Stimulated activated CD4-positive, alpha-beta T cell treated with anti-CD3 and anti-CD28 coated beads, Interleukin-12 subunit alpha, Interleukin-12 subunit beta, amount 100 ng/mL, for 48 hours (primary cell): ENCODE results near the gene LIF.
A peak's percentile ranks its signal among the peaks of the same experiment; 100 is the strongest.
"Not testable (repeated sequence)": the region's sequence is repeated elsewhere in the genome, so short reads cannot be mapped to it uniquely, and the experiment has no call there.

ENCODE experiments used
- DNase-seq, 3 donors: peaks; one replicate each; pipeline ENCODE4 v3.0.0-alpha.2; 2020; ENCODE audit warnings: low read depth in 2 of 3, low spot score in 1 of 3

LIF gene

GRCh38 chr22:30227438-30228228, 18.9 kb downstream of the LIF start:
- no peak for DNase-seq

DNA sequence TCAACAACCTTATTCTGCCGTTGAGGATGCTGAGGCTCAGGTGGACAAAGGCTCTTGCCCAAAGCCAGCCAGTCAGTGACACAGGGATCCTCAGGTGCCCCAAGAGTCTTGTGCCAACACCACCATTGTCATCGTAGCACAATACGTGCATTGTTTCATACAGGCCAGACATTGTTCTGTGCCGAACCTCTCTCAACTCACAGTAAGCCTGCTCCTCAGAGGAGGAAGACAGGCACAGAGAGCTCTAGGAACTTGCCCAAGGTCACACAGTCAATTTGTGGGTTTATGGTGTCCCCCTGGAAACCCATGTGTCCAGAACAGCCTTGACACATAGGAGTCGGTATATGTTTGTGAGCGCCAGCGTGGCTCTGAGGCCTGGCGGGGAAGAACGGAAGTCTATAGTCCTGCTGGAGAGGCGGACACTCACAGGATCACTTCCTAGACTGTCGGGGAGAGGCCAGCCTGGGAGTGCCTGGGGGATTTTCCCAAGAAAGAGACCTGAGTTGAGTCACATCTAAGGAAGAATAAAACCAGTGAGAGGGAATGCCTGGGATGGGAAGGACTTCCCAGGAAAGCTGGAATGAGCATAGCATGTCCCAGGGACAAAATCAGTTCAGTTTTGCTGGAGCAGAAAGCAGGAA, 20.2 kb downstream of the LIF start:
- DNase-seq: no peak

DNA sequence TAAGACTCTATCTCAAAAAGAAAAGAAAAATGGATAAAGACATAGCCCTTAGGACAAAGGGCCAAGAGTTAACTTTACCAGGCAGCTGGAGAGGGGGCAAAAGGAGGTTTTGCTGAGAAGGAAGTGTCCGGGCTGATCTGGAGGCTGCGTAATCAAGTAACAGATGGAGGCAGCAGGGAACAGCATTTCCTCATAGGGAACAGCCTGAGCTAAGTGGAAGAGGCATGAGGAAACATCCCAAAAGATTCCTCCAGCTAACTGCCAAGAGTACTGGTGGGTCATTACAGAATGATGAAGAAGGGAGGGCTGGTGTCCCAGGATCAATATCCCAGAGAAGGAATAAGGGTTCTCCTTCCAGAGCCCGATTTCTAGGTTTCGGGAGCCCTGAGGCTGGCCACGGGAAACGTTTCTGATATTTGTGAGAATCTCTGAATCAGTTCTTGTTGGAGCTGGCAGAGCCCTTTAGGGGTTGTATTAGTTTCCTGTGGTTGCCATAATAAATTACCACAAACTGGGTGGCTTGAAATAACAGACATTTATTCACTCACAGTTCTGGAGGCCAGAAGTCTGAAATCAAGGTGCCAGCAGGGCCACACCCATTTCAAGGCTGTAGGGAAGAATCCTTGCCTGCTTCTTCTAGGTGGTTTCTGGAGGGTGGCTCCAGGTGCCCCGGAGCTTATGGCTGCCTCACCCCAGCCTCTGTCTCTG, 21.2 kb downstream of the LIF start:
- DNase-seq: no peak

DNA sequence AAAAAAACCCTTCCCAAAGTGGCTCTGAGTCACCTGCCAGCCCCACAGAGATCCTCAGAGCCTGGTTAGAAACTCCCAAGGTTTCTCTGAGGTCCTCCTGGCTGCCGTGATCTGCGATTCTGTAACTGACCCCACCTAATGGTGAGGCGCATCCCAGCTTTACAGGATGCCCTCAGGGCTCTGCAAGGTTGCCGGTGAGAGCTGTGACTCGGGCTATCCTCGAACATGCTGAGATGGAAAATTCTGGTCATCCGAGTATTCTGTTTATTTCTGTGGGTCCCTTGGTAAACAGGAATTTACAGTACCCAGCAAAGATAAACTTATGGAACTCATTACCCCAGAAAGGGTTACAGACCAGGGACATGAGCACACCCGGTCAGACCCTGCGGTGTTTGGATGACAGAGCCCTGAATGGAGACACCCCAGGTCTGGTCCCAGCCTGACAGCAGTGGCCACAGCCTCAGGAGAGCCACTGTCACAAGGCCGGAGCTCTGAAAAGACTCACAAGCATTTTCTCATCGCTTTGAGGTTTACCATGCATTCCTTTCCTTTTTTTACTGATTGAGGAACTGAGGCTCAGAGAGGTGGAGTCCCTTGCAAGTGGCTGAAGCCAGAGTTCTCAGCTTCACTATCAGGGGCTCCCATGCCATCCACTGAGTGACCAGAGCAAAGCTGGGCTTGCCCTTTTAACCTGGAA, 22.2 kb downstream of the LIF start:
- DNase-seq: no peak

DNA sequence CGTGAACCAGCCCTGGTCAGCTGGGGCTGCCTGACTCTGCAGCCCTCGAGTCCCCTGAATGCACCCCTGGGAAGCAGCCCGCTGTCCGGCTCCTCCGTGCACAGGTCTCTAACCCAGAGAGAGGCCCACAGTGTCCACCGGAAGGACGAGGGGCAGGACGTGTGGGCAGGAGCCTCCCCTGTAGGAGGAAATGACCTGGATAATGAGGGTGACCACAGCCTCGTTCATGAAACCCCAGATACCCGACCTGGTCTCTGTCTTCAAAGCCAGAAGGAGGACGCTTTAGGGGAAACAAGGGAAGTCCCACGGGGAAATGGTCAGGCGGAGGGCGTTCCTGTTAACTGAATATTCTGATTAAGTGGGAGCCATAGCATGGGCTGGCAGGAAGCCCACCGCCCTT, 23.3 kb downstream of the LIF start:
- DNase-seq: no peak

- DNase-seq: no peak
Observed at GRCh38 chr22:30222321-30222720, 24.2 kb downstream of the LIF start.

- DNase-seq: peak in 1 of 3 donors; percentile 23
Observed at GRCh38 chr22:30221121-30221992, 25.2 kb downstream of the LIF start.

DNA sequence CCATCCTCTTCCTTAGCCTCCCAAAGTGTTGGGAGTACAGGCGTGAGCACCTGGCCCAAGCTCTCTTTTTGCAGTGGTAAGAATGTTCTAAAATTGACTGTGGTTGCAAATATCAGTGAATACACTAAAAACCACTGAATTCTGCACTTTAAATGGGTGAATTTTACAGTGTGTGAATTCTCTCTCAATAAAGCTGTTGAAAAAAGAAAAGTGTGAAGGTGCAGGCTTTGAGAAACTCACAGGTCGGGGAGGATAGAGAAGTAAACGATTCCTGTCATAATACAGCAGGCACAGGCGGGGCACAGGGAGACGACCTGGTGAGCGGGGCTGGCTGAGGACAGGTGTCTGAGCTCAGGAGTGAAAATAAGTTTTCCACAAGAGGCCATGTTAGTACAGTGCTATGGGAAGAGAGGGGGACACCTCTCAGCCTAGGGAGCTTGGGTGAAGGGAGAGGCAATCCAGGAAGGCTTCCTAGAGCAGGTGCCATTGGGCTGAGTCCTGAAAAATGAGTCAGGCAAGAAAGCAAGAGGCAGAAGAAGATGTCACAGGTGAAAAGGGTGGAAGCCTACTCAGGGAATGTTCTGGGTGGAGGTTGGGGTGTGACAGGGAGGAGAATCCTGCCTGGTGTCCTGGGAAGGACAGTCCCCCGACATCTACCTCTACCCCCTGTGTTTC, 26.1 kb downstream of the LIF start:
- no peak for DNase-seq

GRCh38 chr22:30219668-30220278, 26.8 kb downstream of the LIF start:
- no peak for DNase-seq

DNA sequence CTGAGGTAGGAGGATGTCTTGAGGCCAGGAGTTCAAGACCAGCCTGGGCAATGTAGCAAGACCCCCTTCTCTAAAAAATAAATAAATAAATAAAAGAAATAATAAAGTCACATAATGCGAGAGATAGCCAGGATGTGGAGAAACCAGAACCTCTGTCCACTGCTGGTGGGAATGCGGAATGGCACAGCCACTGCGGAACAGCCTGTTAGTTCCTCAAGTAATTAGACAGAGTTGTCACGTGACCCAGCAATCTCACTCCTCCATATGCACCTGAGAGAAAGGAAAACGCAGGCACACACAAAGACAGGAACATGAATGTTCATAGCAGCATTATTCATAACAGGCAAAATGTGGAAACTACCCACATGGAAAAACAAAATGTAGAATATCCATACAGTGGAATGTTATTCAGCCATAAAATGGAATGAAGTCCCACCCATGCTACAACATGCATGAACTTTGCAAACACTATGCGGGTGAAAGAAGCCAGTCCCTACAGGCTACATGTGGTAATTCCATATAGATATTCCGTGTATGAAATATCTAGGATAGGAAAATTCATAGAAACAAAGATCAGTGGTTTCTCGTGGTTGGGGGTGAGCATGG, 27.4 kb downstream of the LIF start:
- no peak for DNase-seq

- DNase-seq: no peak
Observed at GRCh38 chr22:30217698-30218560, 28.6 kb downstream of the LIF start.

- no peak for DNase-seq
Observed at GRCh38 chr22:30216710-30217109, 29.8 kb downstream of the LIF start.

GRCh38 chr22:30216272-30216671, 30.3 kb downstream of the LIF start:
- not testable (repeated sequence) for DNase-seq

DNA sequence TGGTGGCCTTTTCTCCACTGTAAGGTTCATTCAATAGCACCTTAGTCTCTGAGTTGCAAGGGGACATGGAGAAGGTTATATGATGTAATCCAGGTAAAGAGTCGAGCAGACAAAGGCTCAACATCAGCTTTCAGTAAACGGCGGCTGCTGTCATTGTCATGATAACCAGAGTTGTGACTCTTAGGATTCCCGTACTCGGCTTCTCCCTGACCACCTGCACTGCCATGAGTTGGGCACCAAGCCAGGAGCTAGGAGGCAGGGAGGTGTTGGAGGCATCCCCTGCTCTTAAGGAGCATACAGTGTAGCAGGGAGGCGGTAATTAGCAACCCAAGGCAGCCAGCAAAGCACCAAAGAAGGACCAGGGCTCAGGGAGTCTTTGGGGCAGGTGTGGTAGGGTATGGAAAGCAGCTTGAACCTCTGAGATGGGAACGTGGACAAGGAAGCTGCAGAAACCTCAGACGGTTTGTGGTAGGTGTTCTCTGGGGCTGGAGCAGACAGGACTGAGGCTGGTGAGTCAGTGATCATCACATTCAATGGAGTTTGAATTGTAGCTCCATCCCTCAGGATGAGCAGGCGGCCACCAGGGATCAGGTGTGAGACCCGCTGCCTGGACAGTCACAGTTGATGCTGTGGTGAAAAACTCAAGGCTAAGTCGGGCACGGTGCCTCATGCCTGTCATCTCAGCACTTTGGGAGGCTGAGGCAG, 31.7 kb downstream of the LIF start:
- no peak for DNase-seq

- DNase-seq: no peak
Observed at GRCh38 chr22:30212996-30213441, 33.5 kb downstream of the LIF start.

DNA sequence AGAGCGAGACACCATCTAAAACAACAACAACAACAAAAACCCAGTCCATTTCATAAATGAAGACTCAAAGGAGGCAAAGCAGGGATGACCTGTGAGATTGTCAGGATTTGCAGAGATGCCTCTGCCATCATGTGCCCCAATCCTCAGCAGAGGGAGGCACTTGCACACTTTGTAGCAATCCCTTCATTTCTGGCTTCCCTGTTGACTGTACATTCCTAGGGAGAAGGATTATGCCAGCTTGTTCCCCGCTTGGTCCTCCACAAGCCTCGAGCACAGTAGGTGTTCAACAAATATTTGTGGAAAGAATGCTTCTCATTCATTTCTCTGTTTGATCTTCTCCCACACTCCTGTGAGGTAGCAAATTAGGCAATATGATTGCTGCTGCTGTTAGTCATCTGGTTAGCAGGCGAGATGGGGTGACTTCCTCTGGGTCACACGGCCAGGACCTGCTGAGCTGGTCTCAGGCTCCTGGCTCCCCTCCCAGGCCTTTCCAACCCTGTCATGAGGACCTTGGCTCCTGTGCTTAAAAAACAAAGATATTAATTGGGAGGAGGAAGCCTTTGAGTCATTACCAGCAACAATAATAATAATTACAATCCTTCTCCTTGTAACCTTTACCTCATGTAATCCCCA, 34.1 kb downstream of the LIF start:
- peak in 1 of 3 donors; percentile 16 for DNase-seq
